ENCODE results near the gene SCNN1G.

Gene SCNN1G

DNA sequence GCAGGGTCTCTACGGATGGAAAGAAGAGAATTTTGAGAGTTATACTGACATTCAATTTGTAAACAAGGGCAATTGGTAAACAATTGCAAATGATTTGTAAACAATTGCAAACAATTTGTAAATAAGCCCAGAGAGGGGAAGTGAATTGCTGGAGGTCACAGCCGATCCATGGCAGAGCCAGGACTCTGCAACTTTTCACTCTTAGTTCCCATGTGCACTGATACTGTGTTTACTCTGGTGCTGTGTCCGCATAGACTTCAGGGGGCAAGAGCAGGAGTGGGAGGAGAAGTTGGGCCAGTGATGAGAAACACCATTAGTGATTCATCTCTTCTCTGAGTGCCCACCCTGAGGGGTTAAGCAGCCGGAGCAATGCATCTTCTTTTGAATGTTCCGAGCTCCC lies 14.0 kb downstream of the SCNN1G start:
- H3K4me3 ChIP-seq (ENCODE audit: low read depth, low read length) = no peak overlapping the region
- TF ChIP-seq, protein P1, sequence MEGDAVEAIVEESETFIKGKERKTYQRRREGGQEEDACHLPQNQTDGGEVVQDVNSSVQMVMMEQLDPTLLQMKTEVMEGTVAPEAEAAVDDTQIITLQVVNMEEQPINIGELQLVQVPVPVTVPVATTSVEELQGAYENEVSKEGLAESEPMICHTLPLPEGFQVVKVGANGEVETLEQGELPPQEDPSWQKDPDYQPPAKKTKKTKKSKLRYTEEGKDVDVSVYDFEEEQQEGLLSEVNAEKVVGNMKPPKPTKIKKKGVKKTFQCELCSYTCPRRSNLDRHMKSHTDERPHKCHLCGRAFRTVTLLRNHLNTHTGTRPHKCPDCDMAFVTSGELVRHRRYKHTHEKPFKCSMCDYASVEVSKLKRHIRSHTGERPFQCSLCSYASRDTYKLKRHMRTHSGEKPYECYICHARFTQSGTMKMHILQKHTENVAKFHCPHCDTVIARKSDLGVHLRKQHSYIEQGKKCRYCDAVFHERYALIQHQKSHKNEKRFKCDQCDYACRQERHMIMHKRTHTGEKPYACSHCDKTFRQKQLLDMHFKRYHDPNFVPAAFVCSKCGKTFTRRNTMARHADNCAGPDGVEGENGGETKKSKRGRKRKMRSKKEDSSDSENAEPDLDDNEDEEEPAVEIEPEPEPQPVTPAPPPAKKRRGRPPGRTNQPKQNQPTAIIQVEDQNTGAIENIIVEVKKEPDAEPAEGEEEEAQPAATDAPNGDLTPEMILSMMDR (IDR thresholded peaks at IDR 0.05; ENCODE audit: low read depth, low read length) = no peak

DNA sequence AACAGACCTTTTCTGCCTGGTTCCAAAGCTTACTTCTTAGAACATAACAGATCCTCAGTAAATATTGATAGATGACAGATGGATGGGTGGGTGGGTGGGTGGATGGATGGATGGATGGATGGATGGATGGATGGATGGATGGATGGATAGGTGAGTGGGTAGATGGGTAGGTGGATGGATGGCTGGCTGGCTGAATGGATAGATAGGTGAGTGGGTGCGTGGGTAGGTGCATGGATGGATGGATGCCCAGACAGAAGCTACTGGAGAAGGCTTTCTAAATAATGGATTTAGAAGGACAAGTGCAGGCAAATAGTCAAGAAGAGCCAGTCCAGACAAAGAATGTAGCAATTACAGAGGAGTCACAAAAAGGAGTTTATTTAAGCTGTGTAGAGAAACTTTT lies 19.6 kb downstream of the SCNN1G start:
- H3K4me3 ChIP-seq (ENCODE audit: low read depth, low read length) = no peak overlapping the region
- TF ChIP-seq, protein P1 (IDR thresholded peaks at IDR 0.05; ENCODE audit: low read depth, low read length) = no peak

DNA sequence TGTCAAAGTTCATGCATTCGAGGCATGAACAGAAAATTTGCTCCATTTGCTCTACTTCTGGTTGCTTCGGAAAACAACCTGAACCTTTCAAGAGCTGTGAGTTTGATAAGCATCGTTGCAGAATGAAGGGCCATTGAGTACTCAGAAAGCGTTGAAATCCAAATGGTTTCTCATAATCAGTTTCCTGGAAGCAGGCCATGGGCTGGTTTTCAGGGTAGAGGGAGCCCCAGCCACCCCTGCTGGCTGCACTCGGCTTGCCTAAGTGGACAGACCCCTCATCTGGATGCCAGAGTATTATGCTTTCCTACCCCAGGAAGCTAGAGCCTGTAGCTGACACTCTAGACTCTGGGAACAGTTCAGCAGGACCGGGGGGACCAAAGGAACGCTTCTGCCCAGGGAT lies 24.4 kb downstream of the SCNN1G start:
- TF ChIP-seq, protein P1 (IDR thresholded peaks at IDR 0.05; ENCODE audit: low read depth, low read length) = no peak
- H3K4me3 ChIP-seq (ENCODE audit: low read depth, low read length) = no peak overlapping the region

DNA sequence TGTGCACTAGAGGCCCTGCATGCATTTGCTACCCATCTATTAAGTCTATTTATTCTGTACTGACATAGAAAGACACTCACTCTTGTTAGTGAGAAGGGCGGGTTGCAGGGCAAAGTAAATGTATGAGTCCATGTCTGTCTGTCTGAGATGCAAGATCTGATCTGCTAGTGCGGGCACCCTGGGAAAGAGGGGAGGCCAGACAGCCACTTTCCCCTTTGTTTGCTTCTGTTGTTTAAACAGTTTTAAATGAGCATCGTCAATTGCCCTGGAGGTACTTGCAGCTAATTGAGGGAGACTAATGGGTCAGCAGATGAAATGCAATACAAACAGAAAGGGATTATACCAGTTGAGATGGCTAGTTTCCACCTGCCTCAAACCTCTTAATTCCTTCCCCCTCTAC lies 24.9 kb downstream of the SCNN1G start:
- TF ChIP-seq, protein P1 (IDR thresholded peaks at IDR 0.05; ENCODE audit: low read depth, low read length) = no peak
- H3K4me3 ChIP-seq (ENCODE audit: low read depth, low read length) = no peak overlapping the region

DNA sequence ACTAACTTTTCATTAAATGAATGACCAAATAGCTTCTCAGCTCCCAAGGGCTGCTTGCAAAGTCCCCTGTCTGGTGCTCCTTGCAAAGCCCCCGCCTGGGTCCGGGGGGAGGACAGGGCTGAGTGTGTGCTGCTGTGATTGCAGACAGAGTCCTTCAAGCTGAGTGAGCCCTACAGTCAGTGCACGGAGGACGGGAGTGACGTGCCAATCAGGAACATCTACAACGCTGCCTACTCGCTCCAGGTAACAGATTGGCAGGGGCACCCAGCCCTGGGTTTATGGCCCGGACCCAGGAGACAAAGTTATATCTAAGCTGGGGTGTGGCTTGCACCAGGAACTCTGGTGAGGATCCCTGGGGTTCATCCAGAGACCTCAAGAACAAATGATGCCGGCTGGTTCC lies 27.1 kb downstream of the SCNN1G start:
- TF ChIP-seq, protein P1 (IDR thresholded peaks at IDR 0.05; ENCODE audit: low read depth, low read length) = no peak
- H3K4me3 ChIP-seq (ENCODE audit: low read depth, low read length) = no peak overlapping the region

DNA sequence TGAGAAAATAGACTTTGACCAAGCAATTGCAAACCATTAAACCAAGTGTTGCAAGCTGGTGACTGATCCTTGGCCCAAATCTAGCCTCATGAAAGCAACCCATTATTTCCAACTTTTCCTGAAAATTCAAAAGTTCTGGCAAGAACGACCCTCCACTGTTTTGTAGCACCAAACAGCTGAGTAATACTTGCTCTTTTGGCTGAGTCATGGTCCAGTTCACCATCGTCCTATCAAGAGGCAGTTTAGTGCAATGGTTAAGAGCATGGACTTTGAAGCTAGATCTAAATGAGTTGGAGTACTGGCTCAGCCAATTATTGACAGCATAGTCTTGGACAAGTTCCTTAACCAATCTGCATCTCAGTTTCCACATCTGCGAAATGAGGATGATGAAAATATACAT lies 31.3 kb downstream of the SCNN1G start:
- no peak overlapping the region for H3K4me3 ChIP-seq (ENCODE audit: low read depth, low read length)
- TF ChIP-seq, protein P1 (IDR thresholded peaks at IDR 0.05; ENCODE audit: low read depth, low read length) = no peak

DNA sequence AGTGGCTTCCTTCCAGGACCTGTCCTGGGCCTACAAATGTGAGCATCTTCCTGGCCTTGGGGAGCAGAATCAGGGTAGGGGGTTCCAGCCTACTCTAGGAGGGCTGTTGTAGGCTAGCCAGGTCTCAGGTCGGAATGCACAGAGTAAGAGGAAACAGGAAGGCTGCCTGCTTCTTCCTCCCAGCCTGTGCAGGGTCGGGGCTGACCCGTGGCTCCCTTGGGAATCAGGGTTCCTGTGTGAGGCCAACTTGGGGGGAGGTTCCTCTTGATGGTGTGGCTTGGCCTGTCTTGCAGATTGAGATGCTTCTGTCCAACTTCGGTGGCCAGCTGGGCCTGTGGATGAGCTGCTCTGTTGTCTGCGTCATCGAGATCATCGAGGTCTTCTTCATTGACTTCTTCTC lies 32.3 kb downstream of the SCNN1G start:
- TF ChIP-seq, protein P1 (IDR thresholded peaks at IDR 0.05; ENCODE audit: low read depth, low read length) = no peak
- H3K4me3 ChIP-seq (ENCODE audit: low read depth, low read length) = no peak overlapping the region

Data from WI38 (cell line).